Left cardiac atrium (tissue), 4 donors: Measurements from ENCODE around the gene HECTD4. TPM values are rescaled to one million over a fixed set of nuclear protein-coding genes. Genes with fewer than 3 reads are reported as not detected.
A peak's percentile ranks its signal among the peaks of the same experiment; 100 is the strongest.
"Not testable (repeated sequence)": the region's sequence is repeated elsewhere in the genome, so short reads cannot be mapped to it uniquely, and the experiment has no call there.

Experiments used
- ATAC-seq, 2 donors: fragments of 200-7000 bp; cut with Tn5 transposase; one replicate each; pipeline ENCODE4 v1.9.1; 2020; ENCODE audit warnings: mild to moderate bottlenecking in 2 of 2, moderate library complexity in 2 of 2
- DNase-seq: peaks from one replicate; pipeline ENCODE4 v3.0.0-alpha.2; 2020
- intact Hi-C, 2 donors: fragments of 100-400 bp; cut with DNase I; formaldehyde crosslinking; loops; one replicate each; pipeline versions ENCODE4 v1.14.1 to v1.15.1; 2022 to 2023
- long read RNA-seq: library from polyadenylated mRNA; unstranded; transcript quantifications from one replicate; pipeline ENCODE4 v2.0.0, GENCODE V29; 2021
- total RNA-seq, 2 donors: library from RNA; stranded (reverse); fragmentation: NEBNext Ultra II Directional; extraction: Animal tissue kit (Norgen Biotek cat#: 25700); gene quantifications; one replicate each; pipeline ENCODE4 v1.2.1, GENCODE V29; 2021
- donor health status: DM: no; HTN: yes; CAD: no.
- donor health status: DM: no; HTN: yes; CAD: no; lungs with severe emphysema.
- donor health status: DM: yes; HTN: yes; CAD: no.
- donor health status: Dilated cardiomyopathy.

The HECTD4 gene, protein sequence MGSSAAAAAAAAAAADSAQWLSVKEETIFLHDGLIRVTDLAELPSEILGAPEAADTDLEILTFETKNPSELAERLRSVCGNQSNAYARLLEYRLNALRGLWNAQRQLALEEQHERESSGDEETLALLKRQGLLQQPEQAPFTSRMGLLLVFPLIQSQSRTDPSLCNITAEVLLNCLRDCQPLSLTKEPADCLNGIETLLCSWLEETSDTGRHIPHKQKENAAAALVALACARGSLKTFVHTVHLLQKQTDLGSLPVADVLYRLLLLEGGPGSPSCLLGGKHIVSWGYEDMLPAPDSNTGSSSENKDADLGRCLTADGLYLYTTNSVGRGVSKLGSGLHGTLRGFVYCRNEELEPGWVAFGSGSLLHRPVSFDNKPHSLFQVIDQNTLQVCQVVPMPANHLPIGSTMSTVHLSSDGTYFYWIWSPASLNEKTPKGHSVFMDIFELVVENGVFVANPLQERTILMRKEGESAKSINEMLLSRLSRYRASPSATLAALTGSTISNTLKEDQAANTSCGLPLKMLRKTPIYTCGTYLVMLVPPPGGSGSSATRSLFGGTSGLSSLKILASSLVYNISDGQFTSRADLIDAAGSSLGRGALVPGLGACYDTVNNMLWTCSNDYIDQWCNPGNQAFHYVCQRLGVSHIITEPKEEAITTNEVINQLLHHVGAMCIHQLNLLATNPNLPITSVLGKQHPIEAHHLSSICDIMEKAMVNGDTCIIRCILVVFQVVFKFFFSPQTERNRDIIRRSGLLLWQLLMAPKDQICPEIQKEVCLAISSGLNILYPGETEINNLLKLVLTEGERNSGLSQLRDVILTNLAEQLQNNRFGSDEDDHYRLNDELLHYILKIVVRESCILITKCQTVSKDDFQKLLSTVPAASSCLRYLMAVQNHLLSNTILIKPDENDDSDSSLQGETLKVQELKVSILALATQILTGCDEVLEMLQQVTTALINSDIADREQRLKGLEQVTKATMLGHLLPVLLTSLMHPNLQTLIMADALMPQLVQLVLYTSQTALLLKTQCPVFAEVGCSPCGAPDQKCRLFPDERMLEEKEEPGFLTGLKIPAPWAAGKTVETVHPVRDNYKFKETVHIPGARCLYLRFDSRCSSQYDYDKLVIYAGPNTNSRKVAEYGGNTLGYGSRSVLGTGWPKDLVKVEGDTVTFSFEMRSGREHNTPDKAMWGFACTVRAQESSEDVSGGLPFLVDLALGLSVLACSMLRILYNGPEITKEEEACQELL (N-terminal part only)
- total RNA-seq, result 10 to 100 TPM; 22.2 to 24.4 TPM
- long read RNA-seq, partial matches to known transcripts, result 7 of 13 reads
- long read RNA-seq, other reads (novel, unspliced or antisense), result 6 of 13 reads

DNA sequence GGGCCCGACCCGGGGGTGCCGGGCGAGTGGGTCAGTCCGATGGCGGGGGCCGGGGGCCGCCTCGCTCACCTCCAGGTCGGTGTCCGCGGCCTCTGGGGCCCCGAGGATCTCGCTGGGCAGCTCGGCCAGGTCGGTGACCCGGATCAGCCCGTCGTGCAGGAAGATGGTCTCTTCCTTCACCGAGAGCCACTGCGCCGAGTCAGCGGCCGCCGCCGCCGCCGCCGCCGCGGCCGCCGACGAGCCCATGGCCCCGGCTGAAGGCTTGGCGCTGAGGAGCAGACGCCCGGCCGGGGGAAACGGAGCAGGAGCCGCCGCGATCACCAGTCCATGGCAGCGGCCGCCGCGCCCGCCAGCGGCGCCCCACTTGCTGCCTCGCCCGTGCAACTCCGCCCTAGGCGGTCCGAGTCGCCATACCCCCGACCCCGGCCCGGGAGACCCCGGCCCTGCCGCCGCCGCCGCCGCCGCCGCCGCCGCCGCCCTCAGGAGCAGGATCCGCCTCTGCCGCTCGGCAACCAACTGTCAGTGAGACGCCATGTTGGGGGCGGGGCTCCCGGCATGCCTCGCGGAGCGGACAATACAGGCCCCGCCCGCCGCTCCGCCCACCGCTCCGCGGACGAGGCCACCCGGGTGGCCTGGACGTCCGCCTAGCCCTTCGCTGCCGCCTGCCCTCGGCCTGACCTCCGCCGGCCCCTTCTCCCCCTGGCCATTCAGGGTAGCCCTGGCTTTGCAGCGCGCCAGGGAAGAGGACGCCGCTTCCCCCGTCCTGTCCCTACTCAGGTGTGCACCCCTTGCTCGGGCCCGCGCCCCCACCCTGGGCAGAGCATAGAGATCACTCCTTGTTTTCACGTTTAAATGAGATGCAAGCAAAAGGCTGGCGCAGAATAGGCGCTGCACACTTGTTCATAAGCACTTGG lies at the start of gene HECTD4:
HECTD4 (minus strand) TSS at position 549 of the 914 bp plus-strand sequence; CDS start at position 246, 303 bp downstream.
- ATAC-seq (peak; percentile 99), DNase-seq (peak; percentile 99)
- intact Hi-C loops, result loop anchor here in 1 of 2 donors (10.0 kb wide), 2 partner anchors 87 to 187 kb away; no protein-coding TSS in a partner anchor

DNA sequence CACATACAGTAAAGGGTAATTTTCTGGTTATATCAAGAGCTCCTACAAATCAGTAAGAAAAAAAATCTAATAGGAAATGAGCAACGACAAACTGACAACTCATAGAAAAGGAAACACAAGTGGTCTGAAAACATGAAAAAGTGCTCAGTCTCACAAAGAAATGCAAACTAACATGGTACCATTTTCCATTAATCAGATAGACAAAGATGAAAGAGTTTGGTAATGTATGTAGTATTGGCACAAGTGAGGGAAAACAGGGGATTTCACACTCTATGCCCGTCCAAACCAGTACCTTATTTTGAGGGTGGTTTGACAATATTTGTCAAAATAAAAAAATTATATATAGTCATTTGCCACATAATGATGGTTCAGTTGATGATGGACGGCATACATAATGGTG lies 49.7 kb upstream of the HECTD4 start:
- no peak for ATAC-seq

GRCh38 chr12:112430929-112431328 lies 48.7 kb upstream of the HECTD4 start:
- no peak for ATAC-seq
- intact Hi-C loops, result no loop called here
- no peak for DNase-seq

More for the DNA sequence above, 49.7 kb upstream of the HECTD4 start:
- no peak for DNase-seq
- intact Hi-C loops, result no loop called here

DNA sequence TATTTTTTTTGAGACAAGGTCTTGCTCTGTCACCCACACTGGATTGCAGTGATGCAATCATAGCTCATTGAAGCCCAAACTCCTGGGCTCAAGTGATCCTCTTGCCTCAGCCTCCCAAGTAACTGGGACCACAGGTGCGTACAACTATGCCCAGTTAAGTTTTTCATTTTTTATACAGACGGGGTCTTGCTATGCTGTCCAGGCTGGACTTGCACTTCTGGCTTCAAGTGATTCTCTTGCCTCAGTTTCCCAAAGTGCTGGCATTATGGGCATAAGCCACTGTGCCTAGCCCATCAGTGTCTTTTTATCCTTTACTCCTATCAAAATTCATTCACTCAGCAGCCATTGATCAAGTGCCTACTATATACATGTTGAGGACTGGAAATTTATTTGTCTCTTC lies 45.5 kb upstream of the HECTD4 start:
- intact Hi-C loops, result no loop called here
- no peak for DNase-seq
- ATAC-seq, result no peak

DNA sequence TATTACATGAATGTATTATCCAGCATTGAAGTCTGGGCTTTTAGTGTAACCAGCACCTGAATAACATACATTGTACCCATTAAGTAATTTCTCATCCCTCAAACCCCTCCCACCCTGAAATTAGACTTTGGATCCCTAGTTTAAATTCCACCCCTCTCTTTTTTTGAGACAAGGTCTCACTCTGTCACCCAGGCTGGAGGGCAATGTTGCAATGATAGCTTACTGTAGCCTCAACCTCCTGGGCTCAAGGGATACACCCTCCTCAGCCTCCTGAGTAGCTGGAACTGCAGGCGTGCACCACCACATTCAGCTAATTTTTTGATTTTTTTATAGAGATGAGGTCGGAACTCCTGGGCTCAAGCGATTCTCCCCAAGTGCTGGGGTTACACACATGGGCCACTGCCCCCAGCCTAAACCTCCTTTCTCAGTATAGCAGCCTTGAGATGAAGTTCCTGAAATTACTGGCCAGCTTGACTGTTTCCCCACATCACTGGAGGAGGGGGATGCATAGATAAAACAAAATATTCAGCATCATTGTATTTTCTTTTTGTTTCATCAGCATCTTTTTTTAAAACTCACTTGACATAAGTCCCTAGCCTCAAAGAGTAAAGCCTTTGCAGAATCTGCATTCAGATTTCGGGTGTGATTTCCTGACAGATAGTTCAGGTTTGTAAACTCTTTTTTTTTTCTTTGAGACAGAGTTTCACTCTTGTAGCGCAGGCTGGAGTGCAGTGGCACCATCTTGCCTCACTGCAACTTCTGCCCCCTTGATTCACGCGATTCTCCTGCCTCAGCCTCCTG lies 43.6 kb upstream of the HECTD4 start:
- intact Hi-C loops, result no loop called here
- DNase-seq, result no peak
- ATAC-seq, result no peak

GRCh38 chr12:112424126-112424525 lies 41.9 kb upstream of the HECTD4 start:
- DNase-seq (no peak), ATAC-seq (no peak)
- intact Hi-C loops, result no loop called here

- no peak for DNase-seq
- intact Hi-C loops, result no loop called here
- no peak for ATAC-seq
Measured at GRCh38 chr12:112422531-112422930, 40.3 kb upstream of the HECTD4 start.

- ATAC-seq (no peak), DNase-seq (no peak)
- intact Hi-C loops, result no loop called here
Measured at GRCh38 chr12:112421363-112421762, 39.1 kb upstream of the HECTD4 start.

GRCh38 chr12:112420740-112421139 lies 38.5 kb upstream of the HECTD4 start:
- intact Hi-C loops, result no loop called here
- DNase-seq (no peak), ATAC-seq (no peak)

GRCh38 chr12:112419297-112420133 lies 37.3 kb upstream of the HECTD4 start:
- ATAC-seq (peak; percentile 87 to 89), DNase-seq (peak; percentile 72)
- intact Hi-C loops, result no loop called here

DNA sequence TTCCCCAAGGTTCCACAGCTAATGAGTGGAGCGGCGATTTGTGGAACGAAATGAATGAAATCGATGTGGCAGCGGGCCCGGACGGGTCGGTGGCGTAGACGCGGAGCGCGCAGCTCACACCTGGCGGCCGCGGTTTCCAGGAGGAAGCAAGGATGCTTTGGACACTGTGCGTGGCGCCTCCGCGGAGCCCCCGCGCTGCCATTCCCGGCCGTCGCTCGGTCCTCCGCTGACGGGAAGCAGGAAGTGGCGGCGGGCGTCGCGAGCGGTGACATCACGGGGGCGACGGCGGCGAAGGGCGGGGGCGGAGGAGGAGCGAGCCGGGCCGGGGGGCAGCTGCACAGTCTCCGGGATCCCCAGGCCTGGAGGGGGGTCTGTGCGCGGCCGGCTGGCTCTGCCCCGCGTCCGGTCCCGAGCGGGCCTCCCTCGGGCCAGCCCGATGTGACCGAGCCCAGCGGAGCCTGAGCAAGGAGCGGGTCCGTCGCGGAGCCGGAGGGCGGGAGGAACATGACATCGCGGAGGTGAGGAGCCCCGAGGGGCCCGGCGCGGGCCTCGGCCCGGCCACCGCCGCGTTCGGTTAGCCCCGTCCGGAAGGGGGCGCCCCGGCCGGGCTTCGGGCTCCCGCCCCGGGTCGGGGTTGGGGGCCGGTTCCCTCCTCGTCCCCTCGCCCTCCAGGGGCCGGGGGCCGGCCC lies 36.5 kb upstream of the HECTD4 start, which contains the start of gene PTPN11:
PTPN11 (plus strand) TSS at position 340 of the 689 bp plus-strand sequence; CDS start at position 505, 165 bp downstream.
- DNase-seq (peak; percentile 89), ATAC-seq (peak; percentile 93 to 96)

DNA sequence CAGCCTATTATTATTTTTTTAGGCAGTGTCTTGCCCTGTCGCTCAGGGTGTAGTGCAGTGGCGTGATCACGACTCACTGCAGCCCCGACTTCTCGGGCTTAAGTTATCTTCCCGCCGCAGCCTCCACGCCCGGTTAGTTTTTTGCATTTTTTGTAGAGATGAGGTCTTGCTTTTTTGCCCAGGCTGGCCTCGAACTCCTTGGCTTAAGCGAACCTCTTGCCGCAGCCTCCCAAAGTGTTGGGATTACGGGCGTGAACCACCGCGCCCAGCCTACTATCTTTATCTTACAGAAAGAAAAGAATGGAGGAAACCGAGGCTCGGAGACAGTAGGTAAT lies 36.0 kb upstream of the HECTD4 start:
- intact Hi-C loops, result no loop called here
- DNase-seq (no peak), ATAC-seq (no peak)

More for the DNA sequence above, 36.5 kb upstream of the HECTD4 start, which contains the start of gene PTPN11:
- intact Hi-C loops, result no loop called here

DNA sequence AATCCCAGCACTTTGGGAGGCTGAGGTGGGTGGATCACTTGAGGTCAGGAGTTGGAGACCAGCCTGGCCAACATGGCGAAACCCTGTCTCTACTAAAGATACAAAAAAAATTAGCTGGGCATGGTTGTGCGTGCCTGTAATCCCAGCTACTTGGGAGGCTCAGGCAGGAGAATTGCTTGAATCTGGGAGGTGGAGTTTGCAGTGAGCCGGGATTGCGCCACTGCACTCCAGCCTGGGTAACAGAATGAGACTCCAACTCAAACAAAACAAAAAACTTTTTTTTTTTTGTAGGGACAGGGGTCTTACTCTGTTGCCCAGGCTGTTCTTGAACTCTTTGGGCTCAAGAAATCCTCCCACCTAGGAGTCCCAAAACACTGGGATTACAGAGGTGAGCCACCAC lies 33.2 kb upstream of the HECTD4 start:
- ATAC-seq, intact Hi-C loops, DNase-seq: not testable (repeated sequence)

- peak in 1 of 2 donors; percentile 3 for ATAC-seq
- intact Hi-C loops, result no loop called here
Measured at GRCh38 chr12:112413855-112414625, 31.8 kb upstream of the HECTD4 start.

DNA sequence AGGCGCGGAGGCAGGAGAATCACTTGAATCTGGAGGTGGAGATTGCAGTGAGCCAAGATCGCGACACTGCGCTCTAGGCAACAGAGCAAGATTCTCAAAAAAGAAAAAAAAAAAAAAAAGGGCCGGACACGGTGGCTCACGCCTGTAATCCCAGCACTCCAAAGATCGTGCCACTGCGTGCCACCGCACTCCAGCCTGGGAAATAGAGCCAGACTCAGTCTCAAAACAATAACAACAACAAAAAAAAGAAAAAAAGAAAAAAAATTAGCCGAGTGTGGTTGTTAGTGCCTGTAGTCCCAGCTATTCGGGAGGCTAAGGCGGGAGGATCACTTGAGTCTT lies 27.6 kb upstream of the HECTD4 start:
- no peak for ATAC-seq
- DNase-seq, result no peak
- intact Hi-C loops, result no loop called here

More at GRCh38 chr12:112413855-112414625, 31.8 kb upstream of the HECTD4 start:
- DNase-seq, result no peak
